Measurements from ENCODE around the gene EZH1. TPM values are rescaled to one million over a fixed set of nuclear protein-coding genes. Genes with fewer than 3 reads are reported as not detected.

EZH1 gene
- total RNA-seq, 1 donor from 2014 or later, result 37.6 TPM

GRCh38 chr17:42780851-42781638 is 36.2 kb upstream of the EZH1 start:
- Mint-ChIP-seq H3K36me3 (peaks cover 6% of the 10 kb centered on the region), H3K27ac (no peak overlapping the region), H3K27me3 (peaks cover 42% of the 10 kb centered on the region), H3K4me3 (peak overlapping the region; percentile 80), H3K9me3 (no peaks in the 10 kb centered on the region), H3K4me1 (ENCODE audit: unreplicated experiment) (peaks cover 6% of the 10 kb centered on the region)
- no peak for DNase-seq (ENCODE audit: extremely low spot score, unreplicated experiment)
- no peak for TF ChIP-seq CTCF (conservative IDR thresholded peaks at IDR 0.05)

GRCh38 chr17:42779936-42780850 is 35.4 kb upstream of the EZH1 start, which contains the start of gene WNK4:
Gene WNK4, plus strand, starts transcription at chr17:42780610. Its CDS starts 89 bp downstream, at chr17:42780699.
- Mint-ChIP-seq H3K27ac (peak within 1 kb of the TSS; percentile 57), H3K4me3 (peak within 1 kb of the TSS; percentile 80)

GRCh38 chr17:42779304-42779935 is 34.6 kb upstream of the EZH1 start:
- no peaks in the 10 kb centered on the region for H3K9me3 Mint-ChIP-seq
- peaks cover 6% of the 10 kb centered on the region for H3K36me3 Mint-ChIP-seq
- peak overlapping the region; percentile 80 for H3K4me3 Mint-ChIP-seq
- TF ChIP-seq CTCF (conservative IDR thresholded peaks at IDR 0.05), result no peak
- peaks cover 31% of the 10 kb centered on the region for H3K27me3 Mint-ChIP-seq
- peaks cover 8% of the 10 kb centered on the region for H3K4me1 Mint-ChIP-seq (ENCODE audit: unreplicated experiment)
- DNase-seq (ENCODE audit: extremely low spot score, unreplicated experiment), result no peak
- H3K27ac Mint-ChIP-seq, result peak overlapping the region; percentile 57

More at GRCh38 chr17:42779936-42780850, 35.4 kb upstream of the EZH1 start, which contains the start of gene WNK4:
- H3K4me1 Mint-ChIP-seq (ENCODE audit: unreplicated experiment), result peaks cover 6% of the 10 kb centered on the region
- DNase-seq (ENCODE audit: extremely low spot score, unreplicated experiment), result no peak
- peaks cover 6% of the 10 kb centered on the region for H3K36me3 Mint-ChIP-seq
- H3K9me3 Mint-ChIP-seq, result no peaks in the 10 kb centered on the region
- no peak for TF ChIP-seq CTCF (conservative IDR thresholded peaks at IDR 0.05)
- H3K27me3 Mint-ChIP-seq, result peaks cover 36% of the 10 kb centered on the region

GRCh38 chr17:42778570-42778969 is 33.7 kb upstream of the EZH1 start:
- H3K4me3 Mint-ChIP-seq, result no peak overlapping the region

More at GRCh38 chr17:42778570-42778969, 33.7 kb upstream of the EZH1 start:
- no peak for TF ChIP-seq CTCF (conservative IDR thresholded peaks at IDR 0.05)
- Mint-ChIP-seq H3K27me3 (peaks cover 27% of the 10 kb centered on the region), H3K27ac (no peak overlapping the region), H3K36me3 (peaks cover 6% of the 10 kb centered on the region), H3K9me3 (no peaks in the 10 kb centered on the region), H3K4me1 (ENCODE audit: unreplicated experiment) (peaks cover 16% of the 10 kb centered on the region)
- no peak for DNase-seq (ENCODE audit: extremely low spot score, unreplicated experiment)

Measured in type B pancreatic cell (in vitro differentiated cells).